ENCODE results near the gene TOR1B. TPM values are rescaled to one million over a fixed set of nuclear protein-coding genes. Genes with fewer than 3 reads are reported as not detected.

TOR1B gene
- total and polyA plus RNA-seq, 2 donors from 2014 or later, result 10.1 to 21.4 TPM

- Histone ChIP-seq H3K4me3 (ENCODE audit: low read length in 3 of 3) (no peak overlapping the region), H3K27me3 (ENCODE audit: control insufficient read depth, insufficient read depth, low read length) (no peaks in the 10 kb centered on the region), H3K27ac (ENCODE audit: low read depth in 2 of 2, low read length in 2 of 2) (no peak overlapping the region), H3K9me3 (ENCODE audit: control insufficient read depth in 2 of 3, insufficient read depth in 1 of 3, low read length in 3 of 3) (no peaks in the 10 kb centered on the region), H3K9ac (ENCODE audit: low read length in 3 of 3) (no peak overlapping the region), H3K36me3 (ENCODE audit: control insufficient read depth in 2 of 3, insufficient read depth in 3 of 3, low read length in 3 of 3) (no peaks in the 10 kb centered on the region), H3K4me1 (ENCODE audit: control insufficient read depth in 2 of 3, insufficient read depth in 2 of 3, low read depth in 1 of 3, low read length in 3 of 3) (no peaks in the 10 kb centered on the region)
- TF ChIP-seq CTCF (IDR thresholded peaks at IDR 0.05; ENCODE audit: borderline replicate concordance, extremely low read depth, insufficient read depth), result no peak
- DNase-seq, result no peak
- intact Hi-C loops (cut with DNase I), result no loop called here
- no peak for FAIRE-seq
Measured at GRCh38 chr9:129769669-129770068, 33.3 kb upstream of the TOR1B start.

- intact Hi-C loops (cut with DNase I), result no loop called here
- no peak overlapping the region for H3K9ac ChIP-seq (ENCODE audit: low read length in 3 of 3)
- no peaks in the 10 kb centered on the region for H3K4me1 ChIP-seq (ENCODE audit: control insufficient read depth in 2 of 3, insufficient read depth in 2 of 3, low read depth in 1 of 3, low read length in 3 of 3)
- H3K36me3 ChIP-seq (ENCODE audit: control insufficient read depth in 2 of 3, insufficient read depth in 3 of 3, low read length in 3 of 3), result no peaks in the 10 kb centered on the region
- no peaks in the 10 kb centered on the region for H3K9me3 ChIP-seq (ENCODE audit: control insufficient read depth in 2 of 3, insufficient read depth in 1 of 3, low read length in 3 of 3)
- H3K4me3 ChIP-seq (ENCODE audit: low read length in 3 of 3), result no peak overlapping the region
- H3K27ac ChIP-seq (ENCODE audit: low read depth in 2 of 2, low read length in 2 of 2), result no peak overlapping the region
- DNase-seq, result no peak
- no peak for TF ChIP-seq CTCF (IDR thresholded peaks at IDR 0.05; ENCODE audit: borderline replicate concordance, extremely low read depth, insufficient read depth)
- no peaks in the 10 kb centered on the region for H3K27me3 ChIP-seq (ENCODE audit: control insufficient read depth, insufficient read depth, low read length)
- no peak for FAIRE-seq
Measured at GRCh38 chr9:129770741-129771140, 32.2 kb upstream of the TOR1B start.

- DNase-seq (no peak), FAIRE-seq (no peak)
- H3K27me3 ChIP-seq (ENCODE audit: control insufficient read depth, insufficient read depth, low read length), result no peaks in the 10 kb centered on the region
- H3K9me3 ChIP-seq (ENCODE audit: control insufficient read depth in 2 of 3, insufficient read depth in 1 of 3, low read length in 3 of 3), result no peaks in the 10 kb centered on the region
- no peaks in the 10 kb centered on the region for H3K36me3 ChIP-seq (ENCODE audit: control insufficient read depth in 2 of 3, insufficient read depth in 3 of 3, low read length in 3 of 3)
- no peak for TF ChIP-seq CTCF (IDR thresholded peaks at IDR 0.05; ENCODE audit: borderline replicate concordance, extremely low read depth, insufficient read depth)
- H3K27ac ChIP-seq (ENCODE audit: low read depth in 2 of 2, low read length in 2 of 2), result no peak overlapping the region
- no peak overlapping the region for H3K9ac ChIP-seq (ENCODE audit: low read length in 3 of 3)
- peaks cover 0 to 2% (median 0%) of the 10 kb centered on the region in 3 donors for H3K4me1 ChIP-seq (ENCODE audit: control insufficient read depth in 2 of 3, insufficient read depth in 2 of 3, low read depth in 1 of 3, low read length in 3 of 3)
- no peak overlapping the region for H3K4me3 ChIP-seq (ENCODE audit: low read length in 3 of 3)
- intact Hi-C loops (cut with DNase I), result no loop called here
Measured at GRCh38 chr9:129773262-129774048, 29.5 kb upstream of the TOR1B start.

Measured in kidney (tissue), 14 donors.